Subcutaneous adipose tissue (tissue), 4 donors: ENCODE data around the gene ARHGAP21. TPM values are rescaled to one million over a fixed set of nuclear protein-coding genes. Genes with fewer than 3 reads are reported as not detected.

ENCODE experiments used
- total RNA-seq, 4 donors: library from RNA; depleted of rRNA; stranded (reverse); fragments of >200 nt; gene quantifications; one replicate each; pipeline ENCODE4 v1.1.0, GENCODE V29; 2016
- TF ChIP-seq, protein P1 (sequence below): fragments of 450-650 bp; IDR thresholded peaks from one replicate; pipeline ENCODE4 v1.5.1; 2016; ENCODE audit warnings: low read depth, mild to moderate bottlenecking, control low read depth, antibody characterized with exemption, moderate library complexity

The ARHGAP21 gene
- total RNA-seq, 4 donors from 2014 or later = 117 to 235 (median 161) TPM

DNA sequence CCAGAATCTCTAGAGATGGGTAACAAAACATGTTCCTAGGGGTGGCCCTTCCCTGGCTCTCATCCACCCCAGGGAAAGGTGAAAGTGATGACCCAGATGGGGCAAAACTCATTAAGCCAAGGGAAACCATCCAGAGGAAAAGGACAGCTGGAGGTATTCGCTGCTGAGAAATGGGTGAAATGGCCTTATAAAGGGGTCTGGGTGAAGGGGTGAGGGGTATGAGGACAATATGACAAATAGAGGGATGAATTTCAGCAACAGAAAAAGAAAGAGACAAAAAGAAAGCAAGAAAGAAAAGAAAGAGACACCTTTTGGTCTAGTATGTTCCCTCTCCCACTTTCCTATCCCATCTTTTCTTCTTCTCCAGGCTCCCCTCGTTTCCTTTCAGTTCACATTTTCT, 26.6 kb downstream of the ARHGAP21 start:
- TF ChIP-seq, protein P1, sequence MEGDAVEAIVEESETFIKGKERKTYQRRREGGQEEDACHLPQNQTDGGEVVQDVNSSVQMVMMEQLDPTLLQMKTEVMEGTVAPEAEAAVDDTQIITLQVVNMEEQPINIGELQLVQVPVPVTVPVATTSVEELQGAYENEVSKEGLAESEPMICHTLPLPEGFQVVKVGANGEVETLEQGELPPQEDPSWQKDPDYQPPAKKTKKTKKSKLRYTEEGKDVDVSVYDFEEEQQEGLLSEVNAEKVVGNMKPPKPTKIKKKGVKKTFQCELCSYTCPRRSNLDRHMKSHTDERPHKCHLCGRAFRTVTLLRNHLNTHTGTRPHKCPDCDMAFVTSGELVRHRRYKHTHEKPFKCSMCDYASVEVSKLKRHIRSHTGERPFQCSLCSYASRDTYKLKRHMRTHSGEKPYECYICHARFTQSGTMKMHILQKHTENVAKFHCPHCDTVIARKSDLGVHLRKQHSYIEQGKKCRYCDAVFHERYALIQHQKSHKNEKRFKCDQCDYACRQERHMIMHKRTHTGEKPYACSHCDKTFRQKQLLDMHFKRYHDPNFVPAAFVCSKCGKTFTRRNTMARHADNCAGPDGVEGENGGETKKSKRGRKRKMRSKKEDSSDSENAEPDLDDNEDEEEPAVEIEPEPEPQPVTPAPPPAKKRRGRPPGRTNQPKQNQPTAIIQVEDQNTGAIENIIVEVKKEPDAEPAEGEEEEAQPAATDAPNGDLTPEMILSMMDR = no peak

DNA sequence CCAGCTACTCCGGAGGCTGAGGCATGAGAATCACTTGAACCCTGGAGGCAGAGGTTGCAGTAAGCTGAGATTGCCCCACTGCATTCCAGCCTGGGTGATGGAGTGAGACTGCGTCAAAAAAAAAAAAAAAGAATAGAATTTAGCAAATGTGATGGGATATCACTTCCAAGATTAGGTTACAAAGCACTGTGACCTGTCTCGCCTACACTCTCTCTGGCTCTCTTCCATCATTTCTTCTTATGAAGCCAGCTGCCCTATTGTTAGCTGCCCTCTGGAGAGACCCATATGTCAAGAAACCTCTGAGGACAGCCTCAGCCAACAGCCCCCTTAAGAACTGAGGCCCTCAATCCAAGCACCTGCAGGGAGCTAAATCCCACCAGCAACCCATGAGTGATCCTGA, 28.2 kb downstream of the ARHGAP21 start:
- TF ChIP-seq, protein P1 = no peak

DNA sequence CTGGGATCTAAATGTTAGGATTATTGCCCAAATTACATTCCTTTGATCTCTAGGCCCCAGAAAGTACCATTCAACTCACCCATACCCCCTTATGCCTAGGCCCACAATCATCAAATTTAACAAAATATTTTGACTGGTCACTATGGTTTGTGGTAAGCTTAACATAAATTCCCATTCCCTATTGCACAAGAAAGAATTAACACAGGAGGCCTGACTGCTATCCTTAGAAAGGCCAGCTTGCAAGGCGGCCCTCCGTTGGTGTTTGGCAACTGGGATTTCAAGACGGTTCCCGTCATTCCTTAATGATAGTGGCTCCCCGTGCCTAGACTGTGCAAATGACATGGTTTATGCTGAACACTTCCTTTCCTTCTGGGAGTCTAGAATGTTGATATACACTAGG, 29.6 kb downstream of the ARHGAP21 start:
- TF ChIP-seq, protein P1 = no peak

DNA sequence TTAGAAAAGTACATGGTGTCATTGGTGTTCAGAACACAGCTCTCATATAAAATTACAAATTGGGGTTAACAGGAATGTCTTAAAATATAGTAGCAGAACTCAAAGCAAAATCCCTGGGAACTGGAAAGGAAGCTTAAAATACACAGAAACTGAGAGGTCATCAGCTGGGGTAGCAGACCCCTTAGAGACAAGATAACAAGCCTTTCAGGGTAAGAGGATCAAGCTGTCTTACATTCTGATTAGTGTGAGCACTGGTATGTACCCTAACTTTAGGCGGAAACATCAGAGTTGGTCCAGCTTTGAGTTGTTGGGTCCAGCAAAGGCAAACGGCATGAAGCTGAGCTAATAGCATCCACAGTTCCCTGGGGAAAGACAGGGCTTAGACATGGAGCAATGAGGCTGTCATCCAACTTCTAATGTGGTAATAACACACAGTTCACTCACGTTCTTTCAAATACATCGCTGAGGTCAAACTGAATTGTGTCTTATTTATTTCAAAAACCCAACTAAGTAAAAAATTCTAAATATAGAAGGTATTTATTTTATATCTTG, 32.6 kb downstream of the ARHGAP21 start:
- TF ChIP-seq, protein P1 = no peak

DNA sequence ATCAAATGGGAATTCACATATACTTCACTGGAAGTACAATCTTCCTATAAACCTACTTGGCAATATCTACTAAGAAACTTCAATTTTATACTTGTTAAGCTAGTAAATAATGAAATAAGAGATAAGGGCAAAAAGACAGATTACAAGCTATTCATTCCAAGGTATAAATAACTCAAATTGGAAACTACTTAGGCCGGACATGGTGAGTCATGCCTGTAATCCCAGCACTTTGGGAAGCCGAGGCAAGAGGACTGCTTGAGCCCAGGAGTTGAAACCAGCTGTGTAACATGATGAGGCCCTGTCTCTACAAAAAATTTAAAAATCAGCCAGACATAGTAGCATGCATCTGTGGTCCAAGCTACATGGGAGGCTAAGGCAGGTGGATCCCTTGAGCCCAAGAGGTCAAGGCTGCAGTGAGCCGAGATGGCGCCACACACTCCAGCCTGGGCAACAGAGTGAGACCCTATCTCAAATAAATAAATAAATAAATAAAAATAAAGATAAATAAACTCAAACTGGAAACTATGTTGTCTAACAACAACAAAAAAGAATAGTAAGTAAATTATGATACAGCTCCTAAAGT, 37.6 kb downstream of the ARHGAP21 start:
- TF ChIP-seq, protein P1 = no peak

DNA sequence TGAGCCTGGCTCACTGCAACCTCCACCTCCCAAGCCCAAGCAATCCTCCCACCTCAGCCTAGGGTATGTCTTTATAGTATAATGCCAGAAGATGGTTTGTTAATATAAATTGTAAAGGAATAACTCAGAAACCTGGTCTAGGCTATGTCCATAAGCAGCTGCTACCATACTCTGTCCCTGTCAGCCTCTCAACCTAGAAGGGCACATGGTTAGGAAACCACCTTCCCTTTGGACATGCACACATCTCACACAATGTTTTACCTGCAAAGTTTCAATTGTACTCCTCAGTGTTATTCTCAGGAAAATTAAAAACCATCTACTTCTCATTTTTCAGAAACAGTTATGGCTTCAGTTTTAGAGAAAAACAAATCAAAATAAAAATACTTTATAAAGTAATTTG, 40.1 kb downstream of the ARHGAP21 start:
- TF ChIP-seq, protein P1 = no peak

DNA sequence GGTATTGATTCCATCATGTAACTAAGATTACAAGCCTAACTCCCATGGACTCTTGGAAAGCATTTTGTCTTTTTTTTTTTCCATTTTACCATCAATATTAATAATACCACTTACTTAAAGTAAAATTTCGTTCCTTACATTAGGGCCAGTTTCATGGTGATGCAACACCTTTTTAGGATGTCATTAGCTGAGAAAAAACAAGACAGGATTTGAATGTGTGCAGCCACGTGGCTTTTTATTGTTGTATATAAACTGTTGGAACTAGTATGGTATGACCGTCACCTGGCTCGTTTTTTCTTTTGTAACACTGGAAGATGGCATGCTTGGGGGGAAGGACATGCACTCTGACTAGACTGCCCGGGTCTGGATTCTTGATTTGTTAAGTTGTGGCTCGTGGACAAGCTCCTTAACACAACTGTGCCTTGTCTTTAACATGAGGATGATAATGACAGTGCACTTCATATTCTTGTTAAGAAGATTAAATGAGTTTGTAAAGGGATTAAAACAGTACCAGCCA, 42.1 kb downstream of the ARHGAP21 start:
- TF ChIP-seq, protein P1 = no peak
